Measurements from ENCODE around the gene TUG1.

- TF ChIP-seq CTCF (IDR thresholded peaks at IDR 0.05) (peak in 5 of 7 experiments; percentile 78 to 92 (median 86)), POLR2AphosphoS5 (IDR thresholded peaks at IDR 0.05) (peak in 1 of 3 donors; percentile 7), POLR2A (IDR thresholded peaks at IDR 0.05) (no peak), EP300 (IDR thresholded peaks at IDR 0.05) (no peak)
Measured at GRCh38 chr22:30920407-30920806, 48.7 kb upstream of the TUG1 start.
